T47D (cell line): Measurements from ENCODE around the gene MFSD2A.
"Not testable (repeated sequence)": the region's sequence is repeated elsewhere in the genome, so short reads cannot be mapped to it uniquely, and the experiment has no call there.

Source experiments
- DNase-seq, 2 experiments: peaks; one replicate each; pipeline versions ENCODE4 v3.0.0 to v3.0.0-alpha.2; 2011 to 2012; ENCODE audit warnings: low read depth in 1 of 2, low spot score in 1 of 2
- JUND ChIP-seq: IDR thresholded peaks from 2 replicates; pipeline ENCODE4 v1.6.1; 2012; ENCODE audit warnings: low read depth
- in situ Hi-C: cut with HindIII; loops from 2 replicates; pipeline ENCODE4 v1.10.0; 2016; ENCODE audit warnings: low sequenced_read_pairs, low pct_unique_long_range_greater_than_20kb

MFSD2A gene

GRCh38 chr1:39962450-39962825 lies 7.5 kb downstream of the MFSD2A start:
- DNase-seq, result no peak
- in situ Hi-C loops, result no loop called here
- no peak for TF ChIP-seq JUND

DNA sequence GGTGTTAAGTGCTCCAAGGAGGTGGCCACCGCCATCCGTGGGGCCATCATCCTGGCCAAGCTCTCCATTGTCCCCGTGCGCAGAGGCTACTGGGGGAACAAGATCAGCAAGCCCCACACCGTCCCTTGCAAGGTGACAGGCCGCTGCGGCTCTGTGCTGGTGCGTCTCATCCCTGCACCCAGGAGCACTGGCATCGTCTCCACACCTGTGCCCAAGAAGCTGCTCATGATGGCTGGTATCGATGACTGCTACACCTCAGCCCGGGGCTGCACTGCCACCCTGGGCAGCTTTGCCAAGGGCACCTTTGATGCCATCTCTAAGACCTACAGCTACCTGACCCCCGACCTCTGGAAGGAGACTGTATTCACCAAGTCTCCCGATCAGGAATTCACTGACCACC lies 8.0 kb downstream of the MFSD2A start:
- in situ Hi-C loops, DNase-seq: not testable (repeated sequence)

DNA sequence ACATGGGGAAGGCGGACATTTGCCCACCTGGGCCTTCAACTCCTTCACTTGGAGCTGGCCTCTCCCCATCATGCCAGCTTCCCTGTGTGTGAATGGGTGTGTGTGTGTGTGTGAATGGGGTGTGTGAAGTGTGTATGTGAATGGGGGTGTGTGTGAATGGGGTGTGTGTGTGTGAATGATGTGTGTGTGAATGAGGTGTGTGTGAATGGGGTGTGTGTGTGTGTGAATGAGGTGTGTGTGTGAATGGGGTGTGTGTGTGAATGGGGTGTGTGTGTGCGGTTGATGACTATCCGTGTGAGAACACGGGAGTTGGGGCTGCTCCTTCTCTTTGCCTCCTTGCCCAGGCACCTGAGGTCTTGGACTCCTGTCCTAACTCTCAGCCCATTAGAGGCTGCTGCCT lies 9.6 kb downstream of the MFSD2A start:
- in situ Hi-C loops, result no loop called here
- TF ChIP-seq JUND, result no peak

DNA sequence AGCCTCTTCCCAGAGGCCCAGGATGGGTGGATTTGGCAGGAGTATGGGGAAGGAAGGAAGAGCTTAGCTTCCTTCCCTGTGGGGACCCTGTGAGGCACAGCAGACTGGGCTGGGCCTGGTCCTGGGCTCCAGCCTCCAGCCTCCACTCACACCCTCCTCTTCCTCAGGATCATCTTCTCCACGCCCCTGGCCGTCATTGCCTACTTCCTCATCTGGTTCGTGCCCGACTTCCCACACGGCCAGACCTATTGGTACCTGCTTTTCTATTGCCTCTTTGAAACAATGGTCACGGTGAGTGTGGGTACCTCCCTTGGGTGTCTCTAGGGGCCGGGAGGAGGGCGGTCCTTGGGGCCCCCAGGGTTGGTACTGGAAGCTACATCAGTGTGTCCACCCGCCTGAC lies 10.1 kb downstream of the MFSD2A start:
- no peak for TF ChIP-seq JUND
- no peak for DNase-seq
- in situ Hi-C loops, result no loop called here

More for the DNA sequence above, 9.6 kb downstream of the MFSD2A start:
- no peak for DNase-seq

DNA sequence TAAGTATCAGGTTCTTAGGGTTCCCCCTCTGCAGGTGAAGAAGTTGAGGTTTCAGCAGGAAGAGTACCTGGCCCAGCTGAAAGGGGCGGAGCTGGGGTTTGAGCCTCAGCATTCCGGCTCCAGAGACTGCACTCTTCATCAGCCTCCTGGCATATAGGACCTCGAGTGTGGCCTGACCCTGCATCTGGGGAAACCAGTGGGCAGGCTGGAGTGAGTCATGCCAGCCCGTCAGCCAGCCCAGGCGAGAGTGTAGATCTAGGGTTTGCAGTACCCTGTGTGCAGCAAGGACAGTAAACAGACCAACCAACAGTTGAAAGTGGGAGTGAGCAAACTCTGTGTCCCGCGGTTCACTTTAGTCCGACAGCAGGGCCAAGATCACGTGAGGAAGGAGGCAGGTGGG lies 14.1 kb downstream of the MFSD2A start:
- in situ Hi-C loops, result no loop called here
- no peak for TF ChIP-seq JUND

DNA sequence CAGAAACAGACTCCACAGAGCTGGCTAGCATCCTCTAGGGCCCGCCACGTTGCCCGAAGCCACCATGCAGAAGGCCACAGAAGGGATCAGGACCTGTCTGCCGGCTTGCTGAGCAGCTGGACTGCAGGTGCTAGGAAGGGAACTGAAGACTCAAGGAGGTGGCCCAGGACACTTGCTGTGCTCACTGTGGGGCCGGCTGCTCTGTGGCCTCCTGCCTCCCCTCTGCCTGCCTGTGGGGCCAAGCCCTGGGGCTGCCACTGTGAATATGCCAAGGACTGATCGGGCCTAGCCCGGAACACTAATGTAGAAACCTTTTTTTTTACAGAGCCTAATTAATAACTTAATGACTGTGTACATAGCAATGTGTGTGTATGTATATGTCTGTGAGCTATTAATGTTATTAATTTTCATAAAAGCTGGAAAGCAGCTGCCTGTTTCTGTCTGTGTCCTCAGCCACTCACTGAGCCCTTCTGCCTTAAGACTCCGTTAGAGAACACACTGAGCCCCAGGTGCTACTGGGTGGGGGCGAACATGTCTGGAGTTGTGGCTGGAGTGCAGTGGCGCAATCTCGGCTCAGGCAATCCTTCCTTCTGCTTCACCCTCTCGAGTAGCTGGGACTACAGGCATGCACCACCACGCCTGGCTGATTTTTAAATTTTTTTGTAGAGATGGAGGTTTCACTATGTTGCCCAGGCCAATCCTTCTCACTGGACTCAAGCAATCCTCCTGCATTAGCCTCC lies 14.8 kb downstream of the MFSD2A start:
- DNase-seq, result no peak
- no peak for TF ChIP-seq JUND
- in situ Hi-C loops, result no loop called here

More for the DNA sequence above, 14.1 kb downstream of the MFSD2A start:
- no peak for DNase-seq

GRCh38 chr1:39970274-39970673 lies 15.3 kb downstream of the MFSD2A start:
- no peak for TF ChIP-seq JUND
- no peak for DNase-seq
- in situ Hi-C loops, result no loop called here

GRCh38 chr1:39971138-39971537 lies 16.2 kb downstream of the MFSD2A start:
- TF ChIP-seq JUND, result no peak
- in situ Hi-C loops, result no loop called here

GRCh38 chr1:39973503-39974135 lies 18.7 kb downstream of the MFSD2A start:
- no peak for TF ChIP-seq JUND
- in situ Hi-C loops, result no loop called here

More at GRCh38 chr1:39971138-39971537, 16.2 kb downstream of the MFSD2A start:
- DNase-seq, result no peak

GRCh38 chr1:39976732-39977131 lies 21.8 kb downstream of the MFSD2A start:
- no peak for DNase-seq
- in situ Hi-C loops, result no loop called here
- TF ChIP-seq JUND, result no peak

More at GRCh38 chr1:39973503-39974135, 18.7 kb downstream of the MFSD2A start:
- peak; percentile 42 to 76 for DNase-seq

DNA sequence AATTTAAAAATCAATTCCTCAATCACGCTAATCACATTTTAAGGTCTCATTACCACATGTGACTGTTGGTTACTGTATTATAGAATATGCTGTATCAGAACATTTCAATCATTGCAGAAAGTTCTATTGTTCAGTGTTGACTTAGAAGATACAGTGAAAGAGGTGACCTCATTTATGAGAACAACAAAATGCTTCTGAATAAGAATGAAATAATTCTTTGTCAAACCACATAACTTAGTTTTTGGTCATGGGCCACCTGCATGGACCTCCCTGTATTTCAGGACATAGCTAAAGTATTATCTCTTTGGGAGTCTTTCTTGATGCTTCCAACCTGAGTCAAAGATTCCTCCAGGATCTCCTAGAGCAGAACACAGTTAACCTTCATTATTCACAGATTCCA lies 22.3 kb downstream of the MFSD2A start:
- no peak for DNase-seq
- in situ Hi-C loops, result no loop called here

DNA sequence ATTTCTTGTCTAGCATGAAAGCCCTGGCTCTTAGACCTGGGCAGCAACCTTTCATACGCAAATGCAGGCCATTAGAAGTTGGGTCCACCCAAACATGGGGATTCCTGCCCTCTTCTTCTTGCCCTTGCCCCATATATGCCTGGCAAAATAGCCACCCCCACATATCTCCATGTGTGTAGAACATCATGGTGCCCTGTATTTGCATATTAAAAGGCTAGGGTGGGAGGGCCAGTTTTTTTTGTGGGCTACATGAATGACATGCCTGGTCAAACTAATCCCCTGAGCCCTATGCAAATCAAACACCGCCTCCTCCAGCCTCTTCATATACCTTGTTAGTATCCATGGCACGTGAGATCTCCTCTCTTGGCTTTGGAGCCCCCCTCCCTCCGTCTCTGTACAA lies 24.7 kb downstream of the MFSD2A start:
- no peak for TF ChIP-seq JUND
- DNase-seq, result no peak

More for the DNA sequence above, 22.3 kb downstream of the MFSD2A start:
- TF ChIP-seq JUND, result no peak

DNA sequence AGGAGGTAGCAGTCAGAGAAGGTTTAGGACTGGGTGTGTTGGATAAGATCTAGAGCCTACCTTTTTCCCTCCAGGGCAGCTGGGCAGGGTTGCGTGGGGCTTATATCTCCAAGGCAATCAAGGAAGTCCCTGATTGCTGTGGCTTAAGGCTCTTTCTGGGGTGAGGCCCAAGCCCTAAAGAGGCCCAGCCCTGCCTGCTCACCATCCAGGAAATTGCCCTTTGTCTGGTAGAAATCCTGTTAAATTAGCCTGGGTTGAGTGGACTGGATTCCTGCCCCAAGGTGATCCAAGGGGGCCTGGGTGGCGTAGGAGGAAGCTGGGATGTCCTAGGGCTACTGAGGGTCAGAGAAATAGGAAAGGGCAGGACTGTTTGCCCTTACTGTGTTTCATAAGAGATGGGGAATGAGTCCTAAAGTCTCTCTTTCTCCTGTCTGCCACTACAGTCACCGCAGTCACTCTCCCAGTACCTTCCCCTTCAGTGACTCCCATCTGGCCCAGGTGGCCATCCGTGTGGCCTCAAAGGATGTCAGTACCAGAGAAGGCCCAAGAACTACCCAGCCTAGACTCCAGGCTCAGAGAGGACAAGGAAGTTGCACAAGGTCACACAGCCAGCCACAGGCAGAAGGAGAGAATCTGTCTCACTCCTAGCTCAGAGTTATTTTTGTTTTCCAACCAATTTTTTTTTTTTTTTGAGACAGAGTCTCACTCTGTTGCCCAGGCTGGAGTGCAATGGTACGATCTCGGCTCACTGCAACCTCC lies 25.8 kb downstream of the MFSD2A start:
- DNase-seq, result peak in 1 of 2 experiments; percentile 88
- peak; percentile 55; the same call in 1 of the 2 replicates for TF ChIP-seq JUND
- in situ Hi-C loops, result no loop called here

More for the DNA sequence above, 24.7 kb downstream of the MFSD2A start:
- in situ Hi-C loops, result no loop called here
